ENCODE measurements around the gene BCL2L1.

BCL2L1 gene

GRCh38 chr20:31723319-31724078 lies 831 bp upstream of the BCL2L1 start:
- DNase-seq: peak; percentile 97

GRCh38 chr20:31723069-31723318 lies 326 bp upstream of the BCL2L1 start:
- no peak for DNase-seq

DNA sequence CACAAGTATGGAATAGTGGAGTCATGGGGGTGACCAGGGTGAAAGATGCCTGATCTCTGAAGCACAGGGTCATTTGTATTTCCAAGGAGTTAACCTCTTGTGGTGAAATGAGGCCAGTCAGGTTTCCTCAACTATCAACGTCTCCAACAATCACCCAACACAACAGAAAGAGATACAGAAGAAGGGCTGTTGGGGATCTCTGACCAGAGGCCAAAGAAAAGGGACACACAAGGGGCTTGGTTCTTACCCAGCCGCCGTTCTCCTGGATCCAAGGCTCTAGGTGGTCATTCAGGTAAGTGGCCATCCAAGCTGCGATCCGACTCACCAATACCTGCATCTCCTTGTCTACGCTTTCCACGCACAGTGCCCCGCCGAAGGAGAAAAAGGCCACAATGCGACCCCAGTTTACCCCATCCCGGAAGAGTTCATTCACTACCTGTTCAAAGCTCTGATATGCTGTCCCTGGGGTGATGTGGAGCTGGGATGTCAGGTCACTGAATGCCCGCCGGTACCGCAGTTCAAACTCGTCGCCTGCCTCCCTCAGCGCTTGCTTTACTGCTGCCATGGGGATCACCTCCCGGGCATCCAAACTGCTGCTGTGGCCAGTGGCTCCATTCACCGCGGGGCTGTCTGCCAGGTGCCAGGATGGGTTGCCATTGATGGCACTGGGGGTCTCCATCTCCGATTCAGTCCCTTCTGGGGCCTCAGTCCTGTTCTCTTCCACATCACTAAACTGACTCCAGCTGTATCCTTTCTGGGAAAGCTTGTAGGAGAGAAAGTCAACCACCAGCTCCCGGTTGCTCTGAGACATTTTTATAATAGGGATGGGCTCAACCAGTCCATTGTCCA lies 1.0 kb downstream of the BCL2L1 start:
- no peak for DNase-seq

DNA sequence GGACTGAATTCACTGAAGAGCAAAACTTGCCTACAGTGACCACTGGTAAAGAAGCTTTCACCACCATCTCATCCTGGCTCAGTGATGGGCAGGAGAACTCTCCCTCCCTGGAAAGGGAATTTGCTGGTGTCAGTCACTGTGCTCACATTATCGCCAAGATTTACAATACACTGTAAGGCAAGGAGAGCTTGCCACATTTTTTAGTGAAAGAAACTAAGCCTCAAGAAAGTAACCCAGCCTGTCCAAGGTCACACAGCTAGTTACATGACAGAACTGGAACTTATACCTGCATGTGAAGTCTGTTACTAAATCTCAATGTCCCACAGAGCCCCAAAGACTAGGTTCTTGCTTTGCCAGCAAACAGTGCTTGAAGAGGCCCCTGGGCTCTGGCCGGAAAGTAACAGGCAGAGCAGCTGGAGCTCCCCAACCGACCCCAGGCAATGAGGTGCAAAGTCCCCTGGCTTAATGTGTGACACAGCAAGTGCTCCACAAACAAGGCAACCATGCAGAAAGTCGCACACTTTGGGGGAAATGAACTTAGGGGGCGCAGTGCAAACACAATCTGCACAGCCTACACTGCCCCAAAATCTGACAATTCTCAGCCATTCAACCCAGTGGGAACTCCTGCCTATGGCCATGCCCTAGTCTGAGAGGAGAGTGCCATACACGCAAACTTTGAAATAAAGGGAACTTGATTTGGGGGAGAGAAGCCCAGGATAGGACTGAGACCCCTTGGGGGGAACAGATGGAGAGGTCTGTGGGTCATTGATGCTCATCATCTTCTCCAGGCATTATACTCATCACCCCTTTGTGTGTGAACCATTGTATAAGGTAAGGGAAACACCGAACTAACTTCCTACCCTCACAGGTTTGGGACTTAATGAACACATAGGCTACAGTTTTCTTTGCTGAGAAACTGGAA lies 1.9 kb downstream of the BCL2L1 start:
- no peak for DNase-seq

GRCh38 chr20:31719644-31720485 lies 2.8 kb downstream of the BCL2L1 start:
- DNase-seq: peak; percentile 66

DNA sequence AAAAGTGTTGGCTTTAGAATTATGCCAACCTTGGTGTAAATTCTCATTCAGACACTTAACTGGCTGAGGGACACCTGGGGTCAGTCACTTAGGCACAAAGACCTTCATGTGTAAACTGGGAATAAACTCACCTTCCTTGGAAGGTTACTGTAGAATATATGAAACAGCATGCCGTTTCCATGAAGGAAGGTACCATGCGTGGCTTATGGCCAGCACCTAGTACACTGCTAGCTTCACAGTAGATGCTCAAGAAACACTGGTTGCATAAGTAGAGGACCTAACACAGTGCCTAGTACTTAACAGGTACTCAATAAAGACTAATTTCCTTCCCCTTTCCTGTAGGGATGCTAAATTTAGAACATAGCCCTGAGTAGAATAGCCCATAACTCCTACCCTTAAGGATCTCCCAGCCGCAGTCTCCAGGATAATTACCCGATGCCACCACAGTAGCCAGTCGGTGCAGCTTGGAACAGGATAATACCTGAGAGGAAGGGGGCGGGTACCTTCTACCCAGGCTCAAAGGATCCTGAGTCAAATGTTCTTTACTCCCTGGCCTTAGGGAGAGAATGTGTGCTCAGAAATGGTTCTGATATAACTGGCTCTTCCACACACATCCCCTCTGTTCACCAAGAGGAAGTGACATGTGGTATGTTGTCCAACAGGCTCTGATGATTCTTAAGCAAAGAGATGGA lies 3.6 kb downstream of the BCL2L1 start:
- no peak for DNase-seq

GRCh38 chr20:31717478-31718201 lies 5.0 kb downstream of the BCL2L1 start:
- no peak for DNase-seq

DNA sequence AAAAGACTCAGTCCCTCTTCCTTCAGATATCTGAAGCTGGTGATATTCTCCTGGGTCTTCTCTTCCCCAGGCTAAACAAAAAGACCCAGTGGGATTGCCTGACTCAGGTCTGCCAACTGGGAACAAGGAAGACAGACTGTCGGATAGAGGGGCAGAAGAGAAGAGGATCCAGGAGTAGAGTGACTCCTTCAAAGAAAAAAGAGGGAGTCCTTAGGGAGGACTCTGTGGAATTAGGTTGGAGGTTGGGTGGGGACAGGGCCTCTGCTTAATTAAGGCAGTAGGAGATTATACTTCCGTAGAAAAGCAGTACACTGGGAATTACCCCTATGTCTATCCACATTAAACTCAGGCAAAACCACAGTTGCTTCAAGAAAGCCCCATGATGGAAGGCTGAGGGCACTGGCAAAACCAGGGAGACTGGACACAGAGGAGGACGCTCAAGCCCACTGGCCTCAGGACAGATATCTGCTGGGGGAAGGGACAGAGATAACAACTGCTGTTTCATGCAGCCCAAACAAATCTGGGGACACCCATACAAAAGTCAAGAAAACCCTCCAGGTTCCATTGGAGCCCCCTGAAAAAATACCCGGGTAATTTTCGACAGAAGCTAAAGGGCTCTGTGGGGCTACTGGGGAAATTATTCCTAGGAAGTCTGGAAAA lies 5.7 kb downstream of the BCL2L1 start:
- no peak for DNase-seq

- no peak for DNase-seq
Observed at GRCh38 chr20:31716351-31716750, 6.3 kb downstream of the BCL2L1 start.

- DNase-seq: no peak
Observed at GRCh38 chr20:31715766-31716165, 6.9 kb downstream of the BCL2L1 start.

- peak; percentile 98 for DNase-seq
Observed at GRCh38 chr20:31713312-31714273, 9.1 kb downstream of the BCL2L1 start.

- peak; percentile 91 for DNase-seq
Observed at GRCh38 chr20:31712564-31713311, 9.9 kb downstream of the BCL2L1 start.

GRCh38 chr20:31712112-31712553 lies 10.5 kb downstream of the BCL2L1 start:
- DNase-seq: no peak

DNA sequence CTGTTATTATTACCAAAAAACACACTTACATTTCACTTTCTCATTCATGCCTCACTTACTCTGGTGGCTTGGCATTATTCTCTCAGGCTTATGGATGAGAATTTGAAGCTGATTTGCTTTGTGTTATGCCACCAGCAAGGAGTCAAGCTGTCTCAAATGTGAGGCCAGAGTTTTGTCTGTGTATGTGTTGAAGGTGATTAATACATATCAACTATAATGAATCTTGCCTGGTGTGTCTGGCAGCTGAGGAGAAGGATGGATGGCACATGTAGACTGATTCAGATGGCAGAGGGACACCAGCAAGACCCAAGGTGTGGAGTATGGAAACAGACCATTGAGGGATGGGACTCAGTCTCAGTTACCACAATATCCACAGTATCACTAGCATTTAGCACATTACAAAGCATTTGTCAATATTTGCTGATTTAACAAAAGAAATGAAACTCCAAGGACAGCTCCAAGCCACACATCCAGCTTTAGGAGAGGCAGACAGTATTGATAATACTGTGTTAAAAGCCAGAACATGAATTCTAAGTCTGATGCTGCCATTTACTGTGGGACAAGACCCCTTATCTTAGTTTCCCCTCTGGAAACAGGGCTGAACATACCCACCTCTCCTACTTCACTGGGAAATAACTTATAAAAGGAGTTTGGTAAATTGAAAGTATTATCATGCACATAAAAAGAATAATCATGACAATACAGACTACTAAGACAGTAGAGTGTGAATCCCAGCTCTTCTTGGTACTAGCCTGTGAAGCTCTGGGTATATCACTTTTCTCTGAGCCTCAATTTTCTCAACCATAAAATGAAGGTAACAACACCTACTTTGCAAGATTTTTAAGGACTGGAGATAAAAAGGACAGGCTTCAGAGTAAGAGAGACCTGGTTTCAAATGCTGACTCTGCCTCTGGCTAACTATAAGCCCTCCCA lies 11.2 kb downstream of the BCL2L1 start:
- no peak for DNase-seq

- DNase-seq: no peak
Observed at GRCh38 chr20:31710423-31711108, 12.1 kb downstream of the BCL2L1 start.

DNA sequence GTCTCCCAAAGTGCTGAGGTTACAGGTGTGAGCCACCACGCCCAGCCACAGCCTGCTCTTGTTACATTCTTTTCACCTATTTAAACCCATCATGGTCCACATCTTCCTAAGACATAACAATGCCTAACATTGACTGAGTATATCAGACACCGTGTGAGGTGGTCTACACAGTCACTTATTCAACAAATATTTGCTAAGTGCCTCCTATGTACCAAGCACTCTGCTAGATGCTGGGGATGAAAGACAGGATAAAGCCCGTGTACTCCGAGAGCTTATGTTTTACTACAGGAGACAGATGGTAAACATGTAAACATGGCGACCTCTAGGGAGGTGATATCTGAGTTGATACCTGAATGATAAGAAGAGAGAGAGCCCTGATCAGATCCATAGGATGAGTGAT lies 12.7 kb downstream of the BCL2L1 start:
- DNase-seq: no peak

Measured in fibroblast of skin of back (primary cell).